Prostate gland (tissue), 2 donors: Measurements from ENCODE around the gene TMEM178A.

Source experiments
- CTCF ChIP-seq, 4 experiments: fragments of 200-600 bp in 2 of 4; fragments of 450-650 bp in 2 of 4; sonication (generic) in 2 of 4; IDR thresholded peaks; 1 replicate in 3 of 4; 2 replicates in 1 of 4; pipeline ENCODE4 v1.5.1; 2016 to 2019; ENCODE audit warnings: antibody characterized with exemption in 4 of 4, mild to moderate bottlenecking in 2 of 4, moderate library complexity in 2 of 4
- POLR2A ChIP-seq: fragments of 450-650 bp; IDR thresholded peaks from one replicate; pipeline ENCODE4 v1.6.1; 2016; ENCODE audit warnings: antibody characterized with exemption, mild to moderate bottlenecking

DNA sequence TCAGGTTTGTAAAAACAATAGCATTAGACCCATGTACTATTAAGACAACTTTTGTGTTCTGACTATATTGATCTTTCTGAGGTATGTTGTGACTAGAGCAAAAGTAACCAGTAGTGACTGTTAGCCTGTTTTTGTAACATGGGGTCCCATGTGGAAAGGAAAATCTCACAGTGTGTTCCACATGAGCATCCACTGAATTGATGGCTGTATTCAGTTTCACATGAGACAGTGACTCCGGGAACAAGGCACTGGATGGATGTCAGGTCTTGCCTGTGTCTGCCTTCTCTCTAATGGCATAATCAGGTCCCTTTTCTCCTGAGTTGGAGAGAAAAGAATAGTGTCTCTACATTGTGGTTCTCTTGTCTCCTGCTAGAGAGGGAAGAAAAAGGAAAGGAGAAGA, 27.5 kb downstream of the TMEM178A start:
- TF ChIP-seq CTCF (IDR thresholded peaks at IDR 0.05) (no peak), POLR2A (no peak)
